Measurements from ENCODE around the gene AVPR2. TPM values are rescaled to one million over a fixed set of nuclear protein-coding genes. Genes with fewer than 3 reads are reported as not detected.

AVPR2 gene
- total RNA-seq, 2 donors from 2014 or later, result not detected

GRCh38 chrX:153884590-153884989 is 19.9 kb upstream of the AVPR2 start:
- peaks cover 0 to 7% of the 10 kb centered on the region in 2 donors for H3K4me1 ChIP-seq (ENCODE audit: control insufficient read depth in 1 of 2, low read depth in 2 of 2)
- H3K27me3 ChIP-seq (replicated peaks; ENCODE audit: insufficient read depth), result no peaks in the 10 kb centered on the region
- H3K36me3 ChIP-seq, result no peaks in the 10 kb centered on the region
- ATAC-seq (ENCODE audit: insufficient number of reproducible peaks, low FRiP score, low read depth) (no peak), DNase-seq (ENCODE audit: low spot score) (no peak)
- TF ChIP-seq CTCF (IDR thresholded peaks at IDR 0.05), result no peak
- H3K9me3 ChIP-seq, result no peaks in the 10 kb centered on the region
- H3K4me3 ChIP-seq, result no peak overlapping the region
- H3K27ac ChIP-seq, result no peak overlapping the region

GRCh38 chrX:153885208-153885787 is 19.2 kb upstream of the AVPR2 start:
- DNase-seq (ENCODE audit: low spot score) (no peak), ATAC-seq (ENCODE audit: insufficient number of reproducible peaks, low FRiP score, low read depth) (no peak)
- Histone ChIP-seq H3K36me3 (no peaks in the 10 kb centered on the region), H3K4me3 (no peak overlapping the region), H3K27ac (no peak overlapping the region), H3K4me1 (ENCODE audit: control insufficient read depth in 1 of 2, low read depth in 2 of 2) (peaks cover 0 to 7% of the 10 kb centered on the region in 2 donors), H3K27me3 (replicated peaks; ENCODE audit: insufficient read depth) (no peaks in the 10 kb centered on the region), H3K9me3 (no peaks in the 10 kb centered on the region)
- no peak for TF ChIP-seq CTCF (IDR thresholded peaks at IDR 0.05)

GRCh38 chrX:153885968-153886903 is 18.2 kb upstream of the AVPR2 start, which contains the start of gene L1CAM:
Gene L1CAM, minus strand, starts transcription at chrX:153886173. Its CDS starts 10,337 bp downstream, at chrX:153875836.
- no peak for ATAC-seq (ENCODE audit: insufficient number of reproducible peaks, low FRiP score, low read depth)
- no peak for TF ChIP-seq CTCF (IDR thresholded peaks at IDR 0.05)
- no peak for DNase-seq (ENCODE audit: low spot score)
- H3K4me3 ChIP-seq, result peak within 1 kb of the TSS; percentile 19
- no peaks in the 10 kb centered on the region for H3K27me3 ChIP-seq (replicated peaks; ENCODE audit: insufficient read depth)
- peaks cover 0 to 7% of the 10 kb centered on the region in 2 donors for H3K4me1 ChIP-seq (ENCODE audit: control insufficient read depth in 1 of 2, low read depth in 2 of 2)
- H3K9me3 ChIP-seq, result no peaks in the 10 kb centered on the region
- H3K36me3 ChIP-seq, result no peaks in the 10 kb centered on the region
- no peak within 1 kb of the TSS for H3K27ac ChIP-seq

- no peak for ATAC-seq (ENCODE audit: insufficient number of reproducible peaks, low FRiP score, low read depth)
- Histone ChIP-seq H3K4me3 (no peak overlapping the region), H3K27me3 (replicated peaks; ENCODE audit: insufficient read depth) (no peaks in the 10 kb centered on the region), H3K36me3 (no peaks in the 10 kb centered on the region), H3K27ac (no peak overlapping the region), H3K4me1 (ENCODE audit: control insufficient read depth in 1 of 2, low read depth in 2 of 2) (peaks cover 0 to 7% of the 10 kb centered on the region in 2 donors), H3K9me3 (no peaks in the 10 kb centered on the region)
- DNase-seq (ENCODE audit: low spot score), result no peak
- TF ChIP-seq CTCF (IDR thresholded peaks at IDR 0.05), result no peak
Observed at GRCh38 chrX:153886915-153887314, 17.6 kb upstream of the AVPR2 start.

- no peak for TF ChIP-seq CTCF (IDR thresholded peaks at IDR 0.05)
- H3K36me3 ChIP-seq, result no peaks in the 10 kb centered on the region
- DNase-seq (ENCODE audit: low spot score), result no peak
- no peak for ATAC-seq (ENCODE audit: insufficient number of reproducible peaks, low FRiP score, low read depth)
- peaks cover 0 to 7% of the 10 kb centered on the region in 2 donors for H3K4me1 ChIP-seq (ENCODE audit: control insufficient read depth in 1 of 2, low read depth in 2 of 2)
- no peak overlapping the region for H3K27ac ChIP-seq
- H3K27me3 ChIP-seq (replicated peaks; ENCODE audit: insufficient read depth), result no peaks in the 10 kb centered on the region
- H3K9me3 ChIP-seq, result no peaks in the 10 kb centered on the region
- no peak overlapping the region for H3K4me3 ChIP-seq
Observed at GRCh38 chrX:153887385-153887784, 17.1 kb upstream of the AVPR2 start.

Data from thoracic aorta (tissue), 2 donors.